Measurements from ENCODE around the gene SIRPA.

SIRPA gene

GRCh38 chr20:1937316-1937976 is 42.2 kb downstream of the SIRPA start:
- no peaks in the 10 kb centered on the region for H3K27me3 ChIP-seq (replicated peaks)
- TF ChIP-seq CTCF (IDR thresholded peaks at IDR 0.05; ENCODE audit: low read depth, low read length, missing control alignments), result no peak

GRCh38 chr20:1938464-1939269 is 43.5 kb downstream of the SIRPA start:
- no peak for DNase-seq
- in situ Hi-C loops (cut with HindIII; ENCODE audit: low pct_ligation_motif_present, low sequenced_read_pairs), result no loop called here
- H3K27ac ChIP-seq, result no peak overlapping the region
- no peak for TF ChIP-seq CTCF (IDR thresholded peaks at IDR 0.05; ENCODE audit: low read depth, low read length, missing control alignments)
- no peaks in the 10 kb centered on the region for H3K36me3 ChIP-seq (replicated peaks)
- no peak overlapping the region for H3K4me3 ChIP-seq (ENCODE audit: low read depth, low read length)
- no peaks in the 10 kb centered on the region for H3K27me3 ChIP-seq (replicated peaks)

More at GRCh38 chr20:1937316-1937976, 42.2 kb downstream of the SIRPA start:
- DNase-seq, result no peak
- in situ Hi-C loops (cut with HindIII; ENCODE audit: low pct_ligation_motif_present, low sequenced_read_pairs), result no loop called here
- no peak overlapping the region for H3K27ac ChIP-seq
- no peak overlapping the region for H3K4me3 ChIP-seq (ENCODE audit: low read depth, low read length)
- no peaks in the 10 kb centered on the region for H3K36me3 ChIP-seq (replicated peaks)

GRCh38 chr20:1939270-1939595 is 44.0 kb downstream of the SIRPA start:
- no peak for TF ChIP-seq CTCF (IDR thresholded peaks at IDR 0.05; ENCODE audit: low read depth, low read length, missing control alignments)
- Histone ChIP-seq H3K27ac (no peak overlapping the region), H3K4me3 (ENCODE audit: low read depth, low read length) (no peak overlapping the region), H3K36me3 (replicated peaks) (no peaks in the 10 kb centered on the region), H3K27me3 (replicated peaks) (no peaks in the 10 kb centered on the region)
- DNase-seq, result no peak
- in situ Hi-C loops (cut with HindIII; ENCODE audit: low pct_ligation_motif_present, low sequenced_read_pairs), result no loop called here

GRCh38 chr20:1940581-1940980 is 45.4 kb downstream of the SIRPA start:
- in situ Hi-C loops (cut with HindIII; ENCODE audit: low pct_ligation_motif_present, low sequenced_read_pairs), result no loop called here
- H3K27ac ChIP-seq, result no peak overlapping the region
- DNase-seq, result no peak
- no peak for TF ChIP-seq CTCF (IDR thresholded peaks at IDR 0.05; ENCODE audit: low read depth, low read length, missing control alignments)
- peaks cover 5% of the 10 kb centered on the region for H3K27me3 ChIP-seq (replicated peaks)
- H3K4me3 ChIP-seq (ENCODE audit: low read depth, low read length), result no peak overlapping the region
- no peaks in the 10 kb centered on the region for H3K36me3 ChIP-seq (replicated peaks)

GRCh38 chr20:1941226-1941625 is 46.0 kb downstream of the SIRPA start:
- no peak for DNase-seq
- no peak for TF ChIP-seq CTCF (IDR thresholded peaks at IDR 0.05; ENCODE audit: low read depth, low read length, missing control alignments)
- in situ Hi-C loops (cut with HindIII; ENCODE audit: low pct_ligation_motif_present, low sequenced_read_pairs), result no loop called here
- Histone ChIP-seq H3K27ac (no peak overlapping the region), H3K36me3 (replicated peaks) (no peaks in the 10 kb centered on the region), H3K4me3 (ENCODE audit: low read depth, low read length) (no peak overlapping the region), H3K27me3 (replicated peaks) (peaks cover 6% of the 10 kb centered on the region)

All from brain microvascular endothelial cell (primary cell).